GM12878 (cell line): Measurements from ENCODE around the gene LMO7. TPM values are rescaled to one million over a fixed set of nuclear protein-coding genes. Genes with fewer than 3 reads are reported as not detected.

Experiments used
- ATAC-seq: fragments of 200-7000 bp; cut with Tn5 transposase; 3 replicates; pipeline ENCODE4 v1.9.1; 2020; ENCODE audit warnings: mild to moderate bottlenecking, moderate library complexity
- BruUV-seq: library from RNA; stranded (reverse); fragments of 400-500 nt; replicated peaks from 2 replicates; lab custom pipeline; 2021; lab: Mats Ljungman, UMichigan
- CTCF ChIA-PET: fragments of 300-600 bp; sonication (Branson Sonifier 250); formaldehyde crosslinking; extraction: SDS; loops from one replicate; lab custom pipeline; 2021; ENCODE audit warnings: inconsistent platforms; lab: Yijun Ruan, JAX
- POLR2A ChIA-PET: fragments of 350-600 bp; formaldehyde crosslinking; extraction: SDS; loops from one replicate; lab custom pipeline; 2021; ENCODE audit warnings: inconsistent platforms; lab: Charles Lee
- RAD21 ChIA-PET: fragments of 300-600 bp; sonication (Branson Sonifier 250); formaldehyde crosslinking; loops from one replicate; lab custom pipeline; 2023; ENCODE audit warnings: antibody characterized with exemption; ENCODE audit not compliant: unreplicated experiment; lab: Charles Lee
- SMC1A ChIA-PET: fragments of 300-600 bp; sonication (Branson Sonifier 250); formaldehyde crosslinking; loops from one replicate; lab custom pipeline; 2023; ENCODE audit not compliant: unreplicated experiment, uncharacterized antibody; lab: Charles Lee
- DNase-seq: peaks from one replicate; pipeline ENCODE4 v3.0.0-alpha.2; 2011; ENCODE audit warnings: low read depth, low spot score
- FAIRE-seq: peaks from 3 replicates; lab custom pipeline; 2011; peaks lifted over from hg19 to GRCh38; lab: Jason Lieb, UNC
- H2AFZ ChIP-seq: 2 replicates; pipeline ENCODE4 v1.6.0; 2011; ENCODE audit warnings: low read depth, low read length, control low read depth; ENCODE audit not compliant: control insufficient read depth
- H3K27ac ChIP-seq: 2 replicates; pipeline ENCODE4 v1.5.1; 2011; ENCODE audit warnings: control low read depth; ENCODE audit not compliant: control insufficient read depth, insufficient read depth
- H3K27me3 ChIP-seq, 2 experiments: replicated peaks in 1 of 2; 2 replicates each; pipeline versions ENCODE4 v1.6.0 to v1.6.1; 2011; ENCODE audit warnings: low read length in 1 of 2; ENCODE audit not compliant: control insufficient read depth in 2 of 2, insufficient read depth in 2 of 2
- H3K36me3 ChIP-seq, 2 experiments: 2 replicates each; pipeline ENCODE4 v1.5.1; 2011; ENCODE audit warnings: low read length in 1 of 2; ENCODE audit not compliant: control insufficient read depth in 2 of 2, insufficient read depth in 2 of 2
- H3K4me1 ChIP-seq: 2 replicates; pipeline ENCODE4 v1.6.1; 2011; ENCODE audit warnings: mild to moderate bottlenecking, low read length, moderate library complexity, mixed read lengths; ENCODE audit not compliant: control insufficient read depth, insufficient read depth
- H3K4me2 ChIP-seq: 2 replicates; pipeline ENCODE4 v1.6.0; 2011; ENCODE audit warnings: control low read depth; ENCODE audit not compliant: control insufficient read depth, insufficient read depth
- H3K4me3 ChIP-seq: fragments of 200-600 bp; sonication (generic); 2 replicates; pipeline ENCODE4 v1.5.1; 2016
- H3K79me2 ChIP-seq: 2 replicates; pipeline ENCODE4 v1.6.0; 2011; ENCODE audit warnings: low read length; ENCODE audit not compliant: control insufficient read depth, insufficient read depth
- H3K9ac ChIP-seq: 2 replicates; pipeline ENCODE4 v1.8.0; 2011; ENCODE audit warnings: low read length, control low read depth, mixed read lengths; ENCODE audit not compliant: control insufficient read depth, insufficient read depth
- H3K9me3 ChIP-seq: replicated peaks from 3 replicates; pipeline ENCODE4 v1.5.1; 2011; ENCODE audit warnings: mild to moderate bottlenecking, low read length; ENCODE audit not compliant: control insufficient read depth, insufficient read depth
- H4K20me1 ChIP-seq: 2 replicates; pipeline ENCODE4 v1.6.0; 2011; ENCODE audit not compliant: control insufficient read depth, insufficient read depth
- BCL11A ChIP-seq: IDR thresholded peaks from 2 replicates; pipeline ENCODE4 v1.6.1; 2011; ENCODE audit warnings: low read depth, low read length
- BCLAF1 ChIP-seq: fragments of 450-650 bp; IDR thresholded peaks from 2 replicates; pipeline ENCODE4 v1.6.1; 2017; ENCODE audit warnings: antibody characterized with exemption, mild to moderate bottlenecking, moderate library complexity
- CBX3 ChIP-seq: fragments of 200-600 bp; sonication (generic); IDR thresholded peaks from 2 replicates; pipeline ENCODE4 v1.6.1; 2016; ENCODE audit warnings: low read depth, borderline replicate concordance
- CEBPZ ChIP-seq: fragments of 150-350 bp; IDR thresholded peaks from 2 replicates; pipeline ENCODE4 v1.6.1; 2016; ENCODE audit warnings: low read depth, low read length
- JUNB ChIP-seq: IDR thresholded peaks from 2 replicates; pipeline ENCODE4 v1.6.1; 2016; ENCODE audit warnings: antibody characterized with exemption, mild to moderate bottlenecking
- NFYA ChIP-seq: IDR thresholded peaks from 2 replicates; pipeline ENCODE4 v1.6.1; 2011; ENCODE audit warnings: low read depth, mild to moderate bottlenecking, low read length, improper control_type of control experiment, borderline replicate concordance
- RAD51 ChIP-seq: fragments of 450-650 bp; IDR thresholded peaks from 2 replicates; pipeline ENCODE4 v1.6.1; 2016; ENCODE audit warnings: moderate library complexity, mild to moderate bottlenecking, inconsistent platforms
- RCOR1 ChIP-seq: conservative IDR thresholded peaks from 2 replicates; pipeline ENCODE4 v1.6.1; 2012; ENCODE audit warnings: low read depth, low read length, improper control_type of control experiment
- SIX5 ChIP-seq: IDR thresholded peaks from 2 replicates; pipeline ENCODE4 v1.6.1; 2011; ENCODE audit warnings: mild to moderate bottlenecking, low read depth, low read length, moderate library complexity; ENCODE audit not compliant: severe bottlenecking
- TARDBP ChIP-seq: IDR thresholded peaks from 2 replicates; pipeline ENCODE4 v1.6.1; 2016; ENCODE audit warnings: borderline replicate concordance
- TCF12 ChIP-seq: IDR thresholded peaks from 2 replicates; pipeline ENCODE4 v1.6.1; 2011; ENCODE audit warnings: low read depth, mild to moderate bottlenecking, low read length
- ZBTB4 ChIP-seq: fragments of 450-650 bp; formaldehyde crosslinking; IDR thresholded peaks from 2 replicates; pipeline ENCODE4 v1.4.0; 2022; ENCODE audit warnings: mild to moderate bottlenecking, moderate library complexity
- ZNF207 ChIP-seq: fragments of 450-650 bp; IDR thresholded peaks from 2 replicates; pipeline ENCODE4 v1.6.1; 2014; ENCODE audit warnings: antibody characterized with exemption, mild to moderate bottlenecking, borderline replicate concordance
- WGBS: methylation state at CpG from one replicate; pipeline ENCODE4 v1.1.6; 2016; ENCODE audit warnings: low lambda C conversion rate; ENCODE audit not compliant: insufficient replicate concordance, insufficient coverage; ENCODE audit errors: missing lambda C conversion rate; 5-methylcytosine and 5-hydroxymethylcytosine counted together
- in situ Hi-C: fragments of 300-500 bp; cut with MboI; formaldehyde crosslinking; loops from 9 replicates; pipeline ENCODE4 v1.14.3; 2018; ENCODE audit warnings: mixed read lengths
- intact Hi-C: fragments of 100-400 bp; cut with micrococcal nuclease; formaldehyde crosslinking; loops from one replicate; pipeline ENCODE4 v1.14.2; 2022; ENCODE audit not compliant: unreplicated experiment
- polyA plus RNA-seq, 11 experiments: library from polyadenylated mRNA; depleted of rRNA in 4 of 11; unstranded in 6 of 11; stranded (reverse) in 5 of 11; fragments of >200 nt; fragmentation: Nextera tagmentation in 4 of 11; fragmentation: Illumina TruSeq in 1 of 11; extraction: Ambion mirVana in 4 of 11; extraction: Trizol in 1 of 11; gene quantifications; 1 replicate in 1 of 11; 2 replicates in 10 of 11; pipeline versions ENCODE4 v1.2.1 to v1.2.3, GENCODE V29; 2011 to 2016; ENCODE audit warnings: inconsistent platforms in 2 of 11, missing spikeins in 2 of 11, low read depth in 1 of 11
- total RNA-seq, 4 experiments: library from RNA; depleted of rRNA in 3 of 4; stranded (reverse); fragments of >200 nt in 3 of 4; fragmentation: Illumina TruSeq in 1 of 4; extraction: Trizol in 1 of 4; gene quantifications; 2 replicates each; pipeline versions ENCODE4 v1.2.1 to v1.2.3, GENCODE V29; 2013 to 2021

Gene LMO7
- total and polyA plus RNA-seq, 10 of the 15 experiments (the other 5 are each of a cell fraction or from before 2014, with no cell fraction given) = 8.5 to 67.8 (median 36.8) TPM

GRCh38 chr13:75838366-75839005 lies 202.4 kb downstream of the LMO7 start (continued):
- TF ChIP-seq BCLAF1 = no peak
- no peak for TF ChIP-seq NFYA
- TF ChIP-seq BCL11A = no peak
- TF ChIP-seq ZBTB4 = no peak

- H3K27me3 ChIP-seq = no peaks in the 10 kb centered on the region
- intact Hi-C loops = no loop called here
- ATAC-seq = no peak
- no peak for TF ChIP-seq CEBPZ
- TF ChIP-seq ZNF207 = no peak
- no peak for TF ChIP-seq RAD51
- TF ChIP-seq CBX3 = no peak
- no peak for TF ChIP-seq TARDBP
- TF ChIP-seq RCOR1 = no peak
- TF ChIP-seq TCF12 = no peak
- no peak for TF ChIP-seq JUNB
- TF ChIP-seq SIX5 = no peak
Observed at GRCh38 chr13:75839406-75839805, 203.3 kb downstream of the LMO7 start.

More at GRCh38 chr13:75839406-75839805, 203.3 kb downstream of the LMO7 start:
- Histone ChIP-seq H3K27ac (no peak overlapping the region), H3K4me2 (no peak overlapping the region), H4K20me1 (no peaks in the 10 kb centered on the region), H3K4me1 (no peaks in the 10 kb centered on the region), H3K36me3 (peaks cover 0 to 4% of the 10 kb centered on the region in 2 experiments; a peak in 1 of 4 replicates), H3K4me3 (no peak overlapping the region), H3K79me2 (no peaks in the 10 kb centered on the region), H2AFZ (no peak overlapping the region), H3K9me3 (no peaks in the 10 kb centered on the region), H3K9ac (no peak overlapping the region)
- DNase-seq (no peak), FAIRE-seq (no peak)
- in situ Hi-C loops = no loop called here
- ChIA-PET SMC1A (interaction anchor here (0.6 to 1.6 kb wide), 3 partner anchors 29 to 365 kb away, joined by 3 to 4 read pairs (median 3); no protein-coding TSS in a partner anchor), CTCF (interaction anchor here (1.4 to 3.3 kb wide), 2 partner anchors 78 to 144 kb away, joined by 4 to 14 read pairs; no protein-coding TSS in a partner anchor), POLR2A (no interaction called here), RAD21 (interaction anchor here (3.5 kb wide), 1 partner anchor 144 kb away, joined by 15 read pairs; no protein-coding TSS in a partner anchor)
- WGBS = 89% methylated on average over 2 of the region's 2 CpGs
- BruUV-seq = no TSS peak
